HG03439 (cell line): ENCODE measurements around the gene NSD1.
"Not testable (repeated sequence)": the region's sequence is repeated elsewhere in the genome, so short reads cannot be mapped to it uniquely, and the experiment has no call there.

Source experiments
- ATAC-seq: cut with Tn5 transposase; IDR thresholded peaks from one replicate; pipeline ENCODE4 v1.9.1; 2021; ENCODE audit warnings: mild to moderate bottlenecking, moderate library complexity; ENCODE audit not compliant: unreplicated experiment

The NSD1 gene

GRCh38 chr5:177222269-177222668 is 88.7 kb downstream of the NSD1 start:
- ATAC-seq = no peak

- ATAC-seq = no peak
Observed at GRCh38 chr5:177225798-177226197, 92.2 kb downstream of the NSD1 start.

GRCh38 chr5:177226860-177227259 is 93.3 kb downstream of the NSD1 start:
- no peak for ATAC-seq

- no peak for ATAC-seq
Observed at GRCh38 chr5:177228751-177229150, 95.2 kb downstream of the NSD1 start.

- no peak for ATAC-seq
Observed at GRCh38 chr5:177230660-177231059, 97.1 kb downstream of the NSD1 start.

GRCh38 chr5:177231479-177232250 is 98.1 kb downstream of the NSD1 start:
- no peak for ATAC-seq

GRCh38 chr5:177232358-177232757 is 98.8 kb downstream of the NSD1 start:
- ATAC-seq = no peak

- ATAC-seq = no peak
Observed at GRCh38 chr5:177232761-177233160, 99.2 kb downstream of the NSD1 start.

GRCh38 chr5:177233206-177233605 is 99.6 kb downstream of the NSD1 start:
- ATAC-seq = no peak

- no peak for ATAC-seq
Observed at GRCh38 chr5:177233802-177234201, 100.2 kb downstream of the NSD1 start.

GRCh38 chr5:177234841-177235240 is 101.3 kb downstream of the NSD1 start:
- no peak for ATAC-seq

- ATAC-seq = no peak
Observed at GRCh38 chr5:177241768-177242167, 108.2 kb downstream of the NSD1 start.

GRCh38 chr5:177242304-177242703 is 108.7 kb downstream of the NSD1 start:
- no peak for ATAC-seq

- ATAC-seq = no peak
Observed at GRCh38 chr5:177249761-177250537, 116.4 kb downstream of the NSD1 start.

GRCh38 chr5:177253252-177253651 is 119.7 kb downstream of the NSD1 start:
- no peak for ATAC-seq

GRCh38 chr5:177256296-177256695 is 122.7 kb downstream of the NSD1 start:
- no peak for ATAC-seq

GRCh38 chr5:177258711-177259110 is 125.1 kb downstream of the NSD1 start:
- not testable (repeated sequence) for ATAC-seq

GRCh38 chr5:177260961-177261360 is 127.4 kb downstream of the NSD1 start:
- no peak for ATAC-seq

GRCh38 chr5:177261510-177261909 is 127.9 kb downstream of the NSD1 start:
- no peak for ATAC-seq

GRCh38 chr5:177264178-177264577 is 130.6 kb downstream of the NSD1 start:
- ATAC-seq = no peak

- ATAC-seq = no peak
Observed at GRCh38 chr5:177265395-177265794, 131.8 kb downstream of the NSD1 start.

- ATAC-seq = no peak
Observed at GRCh38 chr5:177269232-177269895, 135.8 kb downstream of the NSD1 start.
